Lung (tissue), 12 donors: Measurements from ENCODE around the gene MYO15A. TPM values are rescaled to one million over a fixed set of nuclear protein-coding genes. Genes with fewer than 3 reads are reported as not detected.

ENCODE experiments used
- ATAC-seq: fragments of 200-7000 bp; cut with Tn5 transposase; one replicate; pipeline ENCODE4 v1.9.1; 2020; ENCODE audit warnings: moderate number of reproducible peaks; ENCODE audit not compliant: insufficient read depth, low FRiP score
- DNase-seq, 3 donors: peaks; one replicate each; pipeline ENCODE4 v3.0.0-alpha.2; 2013 to 2017
- H3K27ac ChIP-seq, 2 donors: one replicate each; pipeline ENCODE4 v1.5.1; 2013; ENCODE audit warnings: mild to moderate bottlenecking in 2 of 2, moderate library complexity in 2 of 2, control low read depth in 1 of 2, inconsistent platforms in 1 of 2, low read depth in 1 of 2, low read length in 1 of 2
- H3K27me3 ChIP-seq, 3 donors: one replicate each; pipeline ENCODE4 v1.5.1; 2013; ENCODE audit warnings: low read length in 2 of 3; ENCODE audit not compliant: control insufficient read depth in 3 of 3, insufficient read depth in 3 of 3
- H3K36me3 ChIP-seq, 4 donors: one replicate each; pipeline ENCODE4 v1.5.1; 2013; ENCODE audit warnings: low read length in 4 of 4, mild to moderate bottlenecking in 1 of 4, moderate library complexity in 1 of 4; ENCODE audit not compliant: control insufficient read depth in 4 of 4, insufficient read depth in 4 of 4
- H3K4me1 ChIP-seq, 5 donors: one replicate each; pipeline ENCODE4 v1.5.1; 2013; ENCODE audit warnings: low read length in 5 of 5, mild to moderate bottlenecking in 2 of 5, moderate library complexity in 1 of 5; ENCODE audit not compliant: control insufficient read depth in 5 of 5, insufficient read depth in 5 of 5
- H3K4me3 ChIP-seq: one replicate; pipeline ENCODE4 v1.5.1; 2013; ENCODE audit warnings: mild to moderate bottlenecking, control low read depth, moderate library complexity
- H3K9ac ChIP-seq, 2 donors: one replicate each; pipeline ENCODE4 v1.5.1; 2013; ENCODE audit warnings: low read length in 2 of 2, control low read depth in 1 of 2; ENCODE audit not compliant: insufficient read depth in 1 of 2
- H3K9me3 ChIP-seq, 4 donors: one replicate each; pipeline ENCODE4 v1.5.1; 2013; ENCODE audit warnings: low read length in 3 of 4, mild to moderate bottlenecking in 1 of 4, moderate library complexity in 1 of 4; ENCODE audit not compliant: control insufficient read depth in 4 of 4, insufficient read depth in 3 of 4
- CTCF ChIP-seq: IDR thresholded peaks from 2 replicates; pipeline ENCODE4 v1.5.1; 2012; ENCODE audit warnings: mild to moderate bottlenecking; ENCODE audit errors: control extremely low read depth, extremely low read depth
- WGBS, 2 donors: extraction: QIAGEN DNeasy Blood & Tissue Kit; methylation state at CpG; one replicate each; pipeline ENCODE4 v1.1.7; 2013; 5-methylcytosine and 5-hydroxymethylcytosine counted together
- polyA plus RNA-seq, 2 donors: library from polyadenylated mRNA; stranded (reverse); fragments of 200-250 nt; gene quantifications; one replicate each; pipeline ENCODE4 v1.2.1, GENCODE V29; 2013
- total RNA-seq, 2 donors: library from RNA; depleted of rRNA in 1 of 2; stranded (reverse); fragments of >200 nt in 1 of 2; gene quantifications; one replicate each; pipeline ENCODE4 v1.2.1, GENCODE V29; 2014 to 2021
- donor health status: control.
- donor health status: control.
- donor health status: Bipolar disorder and iron deficiency.
- donor health status: healthy.
- donor health status: DM: yes; HTN: yes; CAD: no.

MYO15A gene
- total and polyA plus RNA-seq, 4 donors = 0.56 to 2.7 (median 2.3) TPM

GRCh38 chr17:18107971-18108370 is 585 bp upstream of the MYO15A start:
- H3K9ac ChIP-seq = no peak overlapping the region
- H3K4me1 ChIP-seq = no peaks in the 10 kb centered on the region
- no peak for TF ChIP-seq CTCF
- no peaks in the 10 kb centered on the region for H3K27me3 ChIP-seq
- 77 to 80% methylated on average over 6 of the region's 6 CpGs for WGBS, 2 donors
- no peak overlapping the region for H3K4me3 ChIP-seq
- H3K27ac ChIP-seq = no peak overlapping the region
- H3K9me3 ChIP-seq = no peaks in the 10 kb centered on the region
- ATAC-seq (no peak), DNase-seq (no peak)
- peaks cover 0 to 36% (median 12%) of the 10 kb centered on the region in 4 donors for H3K36me3 ChIP-seq

- no peaks in the 10 kb centered on the region for H3K9me3 ChIP-seq
- no peak for TF ChIP-seq CTCF
- ATAC-seq = no peak
- 79 to 82% methylated on average over 10 of the region's 10 CpGs for WGBS, 2 donors
- no peak overlapping the region for H3K9ac ChIP-seq
- H3K4me1 ChIP-seq = no peaks in the 10 kb centered on the region
- no peak overlapping the region for H3K27ac ChIP-seq
- DNase-seq = no peak
- peaks cover 0 to 21% (median 3%) of the 10 kb centered on the region in 4 donors for H3K36me3 ChIP-seq
- no peaks in the 10 kb centered on the region for H3K27me3 ChIP-seq
- H3K4me3 ChIP-seq = no peak overlapping the region
Measured at GRCh38 chr17:18109935-18110485, 1.5 kb downstream of the MYO15A start.

- Histone ChIP-seq H3K27ac (no peak overlapping the region), H3K27me3 (no peaks in the 10 kb centered on the region), H3K9ac (no peak overlapping the region), H3K9me3 (no peaks in the 10 kb centered on the region), H3K4me3 (no peak overlapping the region), H3K4me1 (no peaks in the 10 kb centered on the region), H3K36me3 (peaks cover 0 to 15% (median 3%) of the 10 kb centered on the region in 4 donors)
- no peak for TF ChIP-seq CTCF
- WGBS, 2 donors = 85 to 89% methylated on average over 4 of the region's 4 CpGs
- DNase-seq (no peak), ATAC-seq (no peak)
Measured at GRCh38 chr17:18110636-18111145, 2.1 kb downstream of the MYO15A start.
